ENCODE measurements around the gene OPN5.

Gene OPN5

DNA sequence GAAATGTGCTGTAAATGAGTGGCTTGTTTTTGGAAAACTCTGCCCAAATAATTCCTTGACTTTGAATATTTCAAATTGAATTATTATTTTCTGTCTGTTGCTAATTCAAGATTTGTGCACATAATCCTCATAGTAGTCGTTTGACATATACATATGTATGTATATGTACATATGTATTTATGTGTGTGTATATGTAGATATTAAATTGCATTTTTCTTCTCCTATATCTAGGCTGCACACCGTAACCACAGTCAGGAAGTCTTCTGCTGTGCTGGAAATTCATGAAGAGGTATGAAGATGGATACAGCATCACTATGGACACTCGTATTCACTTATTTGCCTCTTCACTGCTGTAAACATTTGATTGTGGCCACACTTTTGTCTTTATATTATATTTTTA lies 29.6 kb downstream of the OPN5 start:
- ATAC-seq (ENCODE audit: low read depth) (no peak), DNase-seq (ENCODE audit: low spot score) (no peak)
- H3K9me3 ChIP-seq (ENCODE audit: severe bottlenecking): no peaks in the 10 kb centered on the region
- TF ChIP-seq, protein P1, sequence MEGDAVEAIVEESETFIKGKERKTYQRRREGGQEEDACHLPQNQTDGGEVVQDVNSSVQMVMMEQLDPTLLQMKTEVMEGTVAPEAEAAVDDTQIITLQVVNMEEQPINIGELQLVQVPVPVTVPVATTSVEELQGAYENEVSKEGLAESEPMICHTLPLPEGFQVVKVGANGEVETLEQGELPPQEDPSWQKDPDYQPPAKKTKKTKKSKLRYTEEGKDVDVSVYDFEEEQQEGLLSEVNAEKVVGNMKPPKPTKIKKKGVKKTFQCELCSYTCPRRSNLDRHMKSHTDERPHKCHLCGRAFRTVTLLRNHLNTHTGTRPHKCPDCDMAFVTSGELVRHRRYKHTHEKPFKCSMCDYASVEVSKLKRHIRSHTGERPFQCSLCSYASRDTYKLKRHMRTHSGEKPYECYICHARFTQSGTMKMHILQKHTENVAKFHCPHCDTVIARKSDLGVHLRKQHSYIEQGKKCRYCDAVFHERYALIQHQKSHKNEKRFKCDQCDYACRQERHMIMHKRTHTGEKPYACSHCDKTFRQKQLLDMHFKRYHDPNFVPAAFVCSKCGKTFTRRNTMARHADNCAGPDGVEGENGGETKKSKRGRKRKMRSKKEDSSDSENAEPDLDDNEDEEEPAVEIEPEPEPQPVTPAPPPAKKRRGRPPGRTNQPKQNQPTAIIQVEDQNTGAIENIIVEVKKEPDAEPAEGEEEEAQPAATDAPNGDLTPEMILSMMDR (IDR thresholded peaks at IDR 0.05; ENCODE audit: poor library complexity, severe bottlenecking): no peak
- no peaks in the 10 kb centered on the region for H3K4me1 ChIP-seq (ENCODE audit: insufficient read depth, poor library complexity, severe bottlenecking)
- H3K36me3 ChIP-seq (ENCODE audit: low read depth): no peaks in the 10 kb centered on the region
- H3K27ac ChIP-seq (ENCODE audit: poor library complexity, severe bottlenecking): no peak overlapping the region
- H3K27me3 ChIP-seq (ENCODE audit: insufficient read depth, poor library complexity, severe bottlenecking): no peaks in the 10 kb centered on the region
- H3K4me3 ChIP-seq (ENCODE audit: severe bottlenecking): no peak overlapping the region

DNA sequence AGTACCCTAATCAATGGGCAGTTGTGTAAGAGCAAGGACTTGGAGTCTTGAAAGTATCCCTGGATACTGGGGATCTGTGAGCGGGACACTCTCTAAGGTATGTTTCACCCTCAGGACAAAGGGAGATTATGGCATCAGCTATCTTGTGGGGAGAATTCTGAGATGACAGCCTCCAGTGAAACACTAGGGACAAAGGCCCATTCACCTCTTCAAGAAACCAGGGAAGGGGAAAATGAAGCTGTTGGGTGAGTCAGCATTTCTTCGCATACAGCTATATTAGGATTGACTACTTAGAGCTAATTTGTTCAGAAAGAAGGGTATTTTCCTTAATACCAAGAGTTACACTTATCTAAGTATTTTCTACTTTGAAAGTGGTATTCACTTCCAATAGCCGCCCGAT lies 35.9 kb downstream of the OPN5 start:
- H3K36me3 ChIP-seq (ENCODE audit: low read depth): no peaks in the 10 kb centered on the region
- no peaks in the 10 kb centered on the region for H3K27me3 ChIP-seq (ENCODE audit: insufficient read depth, poor library complexity, severe bottlenecking)
- H3K4me3 ChIP-seq (ENCODE audit: severe bottlenecking): no peak overlapping the region
- no peak for ATAC-seq (ENCODE audit: low read depth)
- TF ChIP-seq, protein P1 (IDR thresholded peaks at IDR 0.05; ENCODE audit: poor library complexity, severe bottlenecking): no peak
- no peaks in the 10 kb centered on the region for H3K4me1 ChIP-seq (ENCODE audit: insufficient read depth, poor library complexity, severe bottlenecking)
- H3K27ac ChIP-seq (ENCODE audit: poor library complexity, severe bottlenecking): no peak overlapping the region
- no peak for DNase-seq (ENCODE audit: low spot score)
- no peaks in the 10 kb centered on the region for H3K9me3 ChIP-seq (ENCODE audit: severe bottlenecking)

DNA sequence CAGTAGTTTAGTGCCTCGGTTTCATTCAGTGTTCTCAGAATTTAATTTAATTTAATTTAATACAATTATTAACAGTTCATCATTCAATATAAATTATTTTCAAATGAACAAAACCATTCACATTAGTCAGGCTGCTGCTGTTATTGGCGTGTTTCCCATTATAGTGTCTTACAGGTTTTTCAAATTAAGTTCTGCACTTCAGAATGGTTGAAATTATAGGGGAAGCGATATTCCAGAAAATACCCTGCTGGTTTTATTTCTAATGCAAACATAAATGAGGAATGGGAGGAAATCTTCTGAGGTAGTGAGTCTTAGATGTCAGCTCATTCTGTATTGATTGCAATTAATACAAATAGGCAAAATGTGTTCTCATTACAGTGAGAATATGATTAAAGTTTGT lies 37.6 kb downstream of the OPN5 start:
- DNase-seq (ENCODE audit: low spot score) (no peak), ATAC-seq (ENCODE audit: low read depth) (no peak)
- no peaks in the 10 kb centered on the region for H3K36me3 ChIP-seq (ENCODE audit: low read depth)
- no peak overlapping the region for H3K4me3 ChIP-seq (ENCODE audit: severe bottlenecking)
- TF ChIP-seq, protein P1 (IDR thresholded peaks at IDR 0.05; ENCODE audit: poor library complexity, severe bottlenecking): no peak
- no peaks in the 10 kb centered on the region for H3K27me3 ChIP-seq (ENCODE audit: insufficient read depth, poor library complexity, severe bottlenecking)
- no peak overlapping the region for H3K27ac ChIP-seq (ENCODE audit: poor library complexity, severe bottlenecking)
- H3K4me1 ChIP-seq (ENCODE audit: insufficient read depth, poor library complexity, severe bottlenecking): no peaks in the 10 kb centered on the region
- no peaks in the 10 kb centered on the region for H3K9me3 ChIP-seq (ENCODE audit: severe bottlenecking)

DNA sequence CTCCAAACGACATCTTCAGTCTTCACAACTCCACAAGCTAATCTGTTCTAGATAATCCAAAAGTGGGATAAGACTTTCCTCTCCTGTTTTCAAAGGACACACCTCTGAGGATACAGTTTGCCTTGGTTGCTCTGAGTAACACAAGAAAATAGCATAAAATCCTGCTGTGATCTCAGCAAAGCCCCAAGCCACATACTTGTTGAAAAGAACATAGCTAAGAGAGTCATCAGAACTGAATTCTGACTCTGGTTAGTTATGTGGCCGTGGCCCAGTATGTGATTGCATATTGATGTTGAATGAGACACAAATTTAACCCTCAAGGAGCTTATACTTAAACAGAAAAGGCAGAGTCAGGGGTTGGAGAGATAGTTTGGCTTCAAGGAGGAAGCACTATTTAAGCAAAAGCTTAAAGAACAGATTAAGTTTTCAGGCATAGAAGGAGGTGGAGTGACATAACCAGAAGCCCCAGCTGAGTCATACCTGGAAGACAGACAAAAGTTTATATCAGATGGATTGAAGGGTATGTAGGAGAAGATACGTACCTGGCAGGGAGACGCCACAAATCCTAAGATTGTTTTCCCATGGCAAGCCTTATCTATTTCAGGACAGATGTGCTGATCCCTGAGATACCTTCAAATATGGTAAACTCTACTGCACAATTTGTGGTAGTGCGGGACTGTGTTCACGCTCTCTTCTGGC lies 41.2 kb downstream of the OPN5 start:
- DNase-seq (ENCODE audit: low spot score) (no peak), ATAC-seq (ENCODE audit: low read depth) (no peak)
- TF ChIP-seq, protein P1 (IDR thresholded peaks at IDR 0.05; ENCODE audit: poor library complexity, severe bottlenecking): no peak
- Histone ChIP-seq H3K9me3 (ENCODE audit: severe bottlenecking) (no peaks in the 10 kb centered on the region), H3K36me3 (ENCODE audit: low read depth) (no peaks in the 10 kb centered on the region), H3K4me1 (ENCODE audit: insufficient read depth, poor library complexity, severe bottlenecking) (no peaks in the 10 kb centered on the region), H3K27me3 (ENCODE audit: insufficient read depth, poor library complexity, severe bottlenecking) (no peaks in the 10 kb centered on the region), H3K27ac (ENCODE audit: poor library complexity, severe bottlenecking) (no peak overlapping the region), H3K4me3 (ENCODE audit: severe bottlenecking) (no peak overlapping the region)

DNA sequence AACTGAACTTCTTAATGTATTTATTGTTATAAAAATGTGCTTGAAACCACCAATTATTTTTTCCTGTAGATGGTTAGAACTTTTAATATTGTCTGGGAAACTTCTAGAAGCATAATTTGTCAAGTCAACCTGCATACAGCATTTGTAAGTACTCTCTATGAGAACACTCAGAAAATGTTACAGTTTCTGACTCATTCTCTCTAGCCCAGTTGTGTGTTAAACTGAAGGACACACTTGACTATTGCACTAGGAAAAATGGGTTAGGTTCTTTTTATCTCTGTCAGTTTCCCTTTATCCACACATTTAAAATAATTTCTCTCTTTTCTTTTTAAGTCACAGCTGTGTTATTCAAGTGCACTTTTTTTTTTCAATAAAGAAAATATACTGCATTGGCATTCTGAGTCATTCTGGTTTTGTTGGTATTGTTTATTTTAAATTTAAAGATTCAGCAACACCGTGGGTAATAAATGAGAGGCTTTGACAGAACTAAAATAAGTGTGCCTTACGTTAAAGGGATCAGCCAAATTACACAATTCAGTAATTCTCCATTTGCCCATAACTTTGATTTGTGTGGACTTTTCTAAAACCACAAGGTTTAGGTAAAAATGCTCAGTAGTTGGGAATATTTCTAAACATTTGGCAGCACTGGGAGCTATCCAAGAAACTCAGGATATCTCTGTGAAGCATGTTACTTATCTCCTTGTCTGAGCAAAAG lies 50.7 kb downstream of the OPN5 start:
- Histone ChIP-seq H3K27me3 (ENCODE audit: insufficient read depth, poor library complexity, severe bottlenecking) (no peaks in the 10 kb centered on the region), H3K4me3 (ENCODE audit: severe bottlenecking) (no peak overlapping the region), H3K4me1 (ENCODE audit: insufficient read depth, poor library complexity, severe bottlenecking) (no peaks in the 10 kb centered on the region), H3K9me3 (ENCODE audit: severe bottlenecking) (no peaks in the 10 kb centered on the region), H3K36me3 (ENCODE audit: low read depth) (no peaks in the 10 kb centered on the region), H3K27ac (ENCODE audit: poor library complexity, severe bottlenecking) (no peak overlapping the region)
- TF ChIP-seq, protein P1 (IDR thresholded peaks at IDR 0.05; ENCODE audit: poor library complexity, severe bottlenecking): no peak
- ATAC-seq (ENCODE audit: low read depth): no peak
- DNase-seq (ENCODE audit: low spot score): no peak
